HFF-Myc (cell line): ENCODE measurements around the gene OR52I2.

Experiments
- DNase-seq: peaks from one replicate; pipeline ENCODE4 v3.0.0-alpha.2; 2011; ENCODE audit warnings: low read depth; ENCODE audit errors: extremely low read depth
- H3K4me3 ChIP-seq: replicated peaks from 2 replicates; pipeline ENCODE4 v1.5.1; 2011; ENCODE audit warnings: low read depth, mild to moderate bottlenecking, control low read depth, low read length
- CTCF ChIP-seq: IDR thresholded peaks from 2 replicates; pipeline ENCODE4 v1.5.1; 2012; ENCODE audit warnings: mild to moderate bottlenecking, low read depth, low read length, control low read depth; ENCODE audit errors: missing control alignments

The OR52I2 gene

GRCh38 chr11:4551346-4551979 is 30.1 kb upstream of the OR52I2 start:
- H3K4me3 ChIP-seq, result no peak overlapping the region
- TF ChIP-seq CTCF, result peak; percentile 46
- DNase-seq, result no peak

GRCh38 chr11:4559527-4560440 is 21.8 kb upstream of the OR52I2 start:
- TF ChIP-seq CTCF, result no peak
- H3K4me3 ChIP-seq, result no peak overlapping the region
- DNase-seq, result no peak

- H3K4me3 ChIP-seq, result no peak overlapping the region
- DNase-seq, result no peak
- no peak for TF ChIP-seq CTCF
These were observed 21.1 kb upstream of the OR52I2 start for GRCh38 chr11:4560467-4560866.

- TF ChIP-seq CTCF, result no peak
- H3K4me3 ChIP-seq, result no peak overlapping the region
- DNase-seq, result no peak
These were observed 16.2 kb upstream of the OR52I2 start for GRCh38 chr11:4565371-4565770.

GRCh38 chr11:4569075-4569474 is 12.5 kb upstream of the OR52I2 start:
- TF ChIP-seq CTCF, result no peak
- no peak overlapping the region for H3K4me3 ChIP-seq
- no peak for DNase-seq

- H3K4me3 ChIP-seq, result no peak overlapping the region
- no peak for DNase-seq
- no peak for TF ChIP-seq CTCF
These were observed 4.7 kb upstream of the OR52I2 start for GRCh38 chr11:4576880-4577279.
